Measurements from ENCODE around the gene KCNA10.
A peak's percentile ranks its signal among the peaks of the same experiment; 100 is the strongest.

- peak in 2 of 3 experiments; percentile 42 to 54; a peak in 4 of 6 replicates for TF ChIP-seq CTCF (IDR thresholded peaks at IDR 0.05 in 2 of 3, conservative IDR thresholded peaks at IDR 0.05 in 1 of 3; ENCODE audit: borderline replicate concordance in 1 of 3, insufficient read depth in 1 of 3, low read depth in 2 of 3, low read length in 2 of 3)
- TF ChIP-seq POLR2AphosphoS5 (IDR thresholded peaks at IDR 0.05; ENCODE audit: low read depth, low read length): no peak
- TF ChIP-seq POLR2A (IDR thresholded peaks at IDR 0.05; ENCODE audit: borderline replicate concordance, extremely low read depth, insufficient read depth, insufficient read length): no peak
- TF ChIP-seq SIN3A (IDR thresholded peaks at IDR 0.05; ENCODE audit: low read depth): no peak
- TF ChIP-seq TCF7L2 (IDR thresholded peaks at IDR 0.05; ENCODE audit: borderline replicate concordance, extremely low read depth, insufficient read depth, insufficient read length): no peak
- no peak for TF ChIP-seq EZH2 (IDR thresholded peaks at IDR 0.05)
- TF ChIP-seq EZH2phosphoT487 (IDR thresholded peaks at IDR 0.05; ENCODE audit: borderline replicate concordance): no peak
- no peak for TF ChIP-seq REST (IDR thresholded peaks at IDR 0.05; ENCODE audit: low read depth)
- no peak for TF ChIP-seq YY1 (IDR thresholded peaks at IDR 0.05; ENCODE audit: extremely low read depth, insufficient replicate concordance, low read depth, low read length)
- TF ChIP-seq, protein P1, sequence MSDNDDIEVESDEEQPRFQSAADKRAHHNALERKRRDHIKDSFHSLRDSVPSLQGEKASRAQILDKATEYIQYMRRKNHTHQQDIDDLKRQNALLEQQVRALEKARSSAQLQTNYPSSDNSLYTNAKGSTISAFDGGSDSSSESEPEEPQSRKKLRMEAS (IDR thresholded peaks at IDR 0.05): no peak
- TF ChIP-seq ATF3 (IDR thresholded peaks at IDR 0.05): no peak
These were observed 36.2 kb upstream of the KCNA10 start for GRCh38 chr1:110554871-110555801.
